GM13976 (cell line): Measurements from ENCODE around the gene C5orf15.

Source experiments
- DNase-seq: peaks from one replicate; pipeline ENCODE4 v3.0.0; 2012; ENCODE audit warnings: low spot score
- CTCF ChIP-seq: IDR thresholded peaks from 2 replicates; pipeline ENCODE4 v1.5.1; 2012; ENCODE audit warnings: borderline replicate concordance, mild to moderate bottlenecking; ENCODE audit not compliant: insufficient read depth; ENCODE audit errors: extremely low read depth, missing control alignments, control extremely low read depth
- in situ Hi-C: fragments of 300-500 bp; cut with MboI; formaldehyde crosslinking; loops from one replicate; pipeline ENCODE4 v1.12.0; 2022; ENCODE audit warnings: low sequenced_read_pairs, mixed read lengths, inconsistent platforms; ENCODE audit not compliant: unreplicated experiment

The C5orf15 gene

GRCh38 chr5:133968204-133968980, at the start of gene C5orf15:
C5orf15 (minus strand) TSS chr5:133968625; CDS start chr5:133968584, 41 bp downstream.
- DNase-seq: peak; percentile 92
- in situ Hi-C loops: no loop called here
- no peak for TF ChIP-seq CTCF

GRCh38 chr5:134008266-134008749, 39.9 kb upstream of the C5orf15 start:
- DNase-seq: no peak
- in situ Hi-C loops: no loop called here
- TF ChIP-seq CTCF: no peak

DNA sequence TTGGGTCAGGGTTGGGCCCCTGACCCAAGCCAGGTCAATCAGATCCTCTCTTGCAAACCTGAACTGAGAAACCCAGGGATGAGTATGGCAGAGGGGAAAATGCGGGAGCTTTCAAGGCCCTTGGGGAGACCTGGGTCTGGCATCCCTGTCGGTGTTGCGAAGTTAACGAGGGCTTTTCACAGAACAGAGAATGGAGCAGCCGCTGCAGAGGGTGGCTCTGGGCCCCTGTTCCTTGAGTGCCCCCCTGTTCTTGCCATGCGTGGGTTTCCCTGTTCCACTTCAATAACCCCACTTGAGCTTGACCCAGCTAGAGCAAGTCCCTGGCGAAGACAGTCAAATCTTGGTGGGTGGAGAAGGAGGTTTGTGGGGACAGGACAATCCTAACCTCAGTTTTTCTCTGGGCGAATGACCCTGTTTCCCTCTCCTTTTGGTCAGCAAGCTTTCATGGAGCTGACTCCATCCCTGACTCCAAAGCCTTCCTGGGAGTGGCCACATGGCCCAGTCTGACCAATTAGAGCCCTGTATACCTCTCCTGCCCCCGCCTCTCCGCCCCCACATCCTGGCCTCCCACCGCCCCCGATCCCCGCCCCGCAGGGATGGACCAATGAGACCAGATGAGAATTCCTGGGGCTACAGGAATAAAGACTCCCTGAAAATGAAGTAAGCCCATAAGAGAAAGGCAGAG, 39.3 kb upstream of the C5orf15 start:
- no peak for TF ChIP-seq CTCF
- no peak for DNase-seq
- in situ Hi-C loops: no loop called here

DNA sequence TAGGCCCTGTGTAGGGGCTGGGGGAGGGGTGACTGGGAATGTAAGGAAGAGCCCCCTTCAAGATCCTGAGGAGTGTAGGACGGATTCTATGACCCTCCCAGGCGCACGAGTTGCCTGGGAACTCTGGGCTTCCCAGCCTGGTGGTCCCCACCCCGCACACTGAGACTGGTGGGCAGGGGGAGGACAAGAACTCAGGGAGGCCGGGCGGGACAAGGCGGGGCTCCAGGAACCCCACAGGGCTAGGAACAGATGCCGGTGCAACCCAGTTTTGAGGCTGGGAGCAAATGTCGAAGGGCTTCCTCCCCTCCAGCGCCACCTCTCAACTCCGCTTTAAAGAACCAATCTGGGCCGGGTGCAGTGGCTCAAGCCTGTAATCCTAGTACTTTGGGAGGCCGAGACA, 37.7 kb upstream of the C5orf15 start:
- in situ Hi-C loops: no loop called here
- TF ChIP-seq CTCF: no peak
- no peak for DNase-seq

DNA sequence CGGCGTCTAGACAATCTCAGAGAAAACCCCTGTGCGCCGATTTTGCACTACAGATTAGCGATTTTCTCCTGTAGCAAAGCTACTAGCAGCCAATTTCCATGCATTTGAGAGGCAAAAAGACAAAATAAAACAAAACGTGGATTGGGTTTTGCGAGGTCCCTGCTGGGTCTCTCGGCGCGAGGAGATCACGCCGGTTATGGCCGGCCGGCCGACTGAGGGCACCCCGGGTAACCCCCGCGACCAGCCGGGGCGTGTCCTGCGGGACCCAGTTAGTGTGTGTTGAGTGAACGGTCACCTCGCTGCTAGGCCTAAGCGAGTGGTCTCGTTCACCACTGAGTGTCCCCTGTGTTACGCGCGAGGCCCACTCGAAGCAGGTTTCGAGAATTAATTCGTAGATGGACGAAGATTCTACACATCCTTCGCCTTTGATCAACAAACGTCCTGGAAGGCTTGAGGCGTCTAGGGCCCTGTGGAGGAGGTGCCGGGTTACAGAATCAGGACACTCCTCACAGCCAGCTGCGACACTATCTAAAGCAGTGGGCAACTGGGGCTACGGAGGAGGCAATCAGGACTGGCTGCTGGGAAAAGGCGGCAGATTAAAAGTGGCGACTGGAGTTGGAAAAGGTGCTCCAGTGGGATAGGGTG, 37.1 kb upstream of the C5orf15 start:
- in situ Hi-C loops: no loop called here
- TF ChIP-seq CTCF: no peak
- DNase-seq: no peak

DNA sequence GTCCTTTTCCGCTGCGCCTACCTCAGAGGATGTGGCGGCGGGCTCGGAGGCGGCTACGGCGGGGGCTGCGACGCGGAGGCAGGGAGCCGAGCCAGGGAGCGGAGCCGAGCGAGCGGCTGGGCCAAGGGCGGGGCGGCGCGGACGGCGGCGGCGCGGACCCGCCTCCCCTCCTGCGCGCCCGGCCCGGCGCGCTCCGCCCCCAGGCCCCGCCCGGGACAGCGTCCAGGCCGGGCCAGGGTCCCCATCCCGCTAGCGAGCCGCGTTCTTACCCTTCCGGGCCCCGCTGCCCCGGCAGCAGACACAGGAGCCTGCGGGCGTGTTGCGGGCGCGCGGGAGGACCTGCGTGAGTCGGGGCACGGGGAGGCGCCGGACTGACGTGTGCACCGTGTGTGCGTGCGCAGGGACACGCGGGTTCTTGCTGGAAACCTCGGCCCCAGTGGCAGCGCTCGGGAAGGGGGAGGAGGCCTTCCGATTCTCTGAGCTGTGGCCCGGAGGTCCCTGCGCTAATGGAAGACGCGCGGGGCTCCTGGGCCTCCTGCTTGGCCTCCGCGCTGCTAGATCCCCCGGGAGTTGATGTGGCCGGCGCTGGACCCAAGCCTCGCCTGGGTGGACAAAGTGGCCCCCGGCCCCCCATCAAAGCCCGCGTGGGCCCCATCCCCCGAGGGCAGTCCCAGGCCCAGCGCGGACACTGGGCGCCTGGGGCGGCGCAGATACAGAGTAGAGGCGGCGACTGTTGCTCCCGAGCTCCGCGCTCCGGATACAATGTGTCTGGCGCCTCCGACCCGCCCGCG, 36.4 kb upstream of the C5orf15 start, which contains the start of gene VDAC1:
TSS of gene VDAC1 (minus strand) at position 350 of the 791 bp plus-strand sequence. CDS start 11,963 bp downstream, outside the sequence.
- no peak for TF ChIP-seq CTCF
- in situ Hi-C loops: no loop called here
- peak; percentile 97 for DNase-seq
